ENCODE data around the gene OPHN1.

Gene OPHN1

GRCh38 chrX:68254738-68255645, 178.3 kb downstream of the OPHN1 start:
- no peak for DNase-seq (ENCODE audit: low read depth in 1 of 2, low spot score in 1 of 2)

GRCh38 chrX:68252664-68253063, 180.6 kb downstream of the OPHN1 start:
- no peak for DNase-seq (ENCODE audit: low read depth in 1 of 2, low spot score in 1 of 2)

- no peak for DNase-seq (ENCODE audit: low read depth in 1 of 2, low spot score in 1 of 2)
These were observed 183.4 kb downstream of the OPHN1 start for GRCh38 chrX:68249903-68250302.

GRCh38 chrX:68249401-68249831, 183.9 kb downstream of the OPHN1 start:
- DNase-seq (ENCODE audit: low read depth in 1 of 2, low spot score in 1 of 2), result no peak

GRCh38 chrX:68238568-68238967, 194.7 kb downstream of the OPHN1 start:
- no peak for DNase-seq (ENCODE audit: low read depth in 1 of 2, low spot score in 1 of 2)

GRCh38 chrX:68234171-68234910, 199.0 kb downstream of the OPHN1 start:
- no peak for DNase-seq (ENCODE audit: low read depth in 1 of 2, low spot score in 1 of 2)

GRCh38 chrX:68232206-68232605, 201.1 kb downstream of the OPHN1 start:
- DNase-seq (ENCODE audit: low read depth in 1 of 2, low spot score in 1 of 2), result no peak

- no peak for DNase-seq (ENCODE audit: low read depth in 1 of 2, low spot score in 1 of 2)
These were observed 224.3 kb downstream of the OPHN1 start for GRCh38 chrX:68209008-68209407.

GRCh38 chrX:68204521-68205038, 228.7 kb downstream of the OPHN1 start:
- no peak for DNase-seq (ENCODE audit: low read depth in 1 of 2, low spot score in 1 of 2)

GRCh38 chrX:68203646-68204045, 229.6 kb downstream of the OPHN1 start:
- DNase-seq (ENCODE audit: low read depth in 1 of 2, low spot score in 1 of 2), result no peak

- no peak for DNase-seq (ENCODE audit: low read depth in 1 of 2, low spot score in 1 of 2)
These were observed 230.1 kb downstream of the OPHN1 start for GRCh38 chrX:68203211-68203610.

GRCh38 chrX:68199062-68199848, 234.0 kb downstream of the OPHN1 start:
- DNase-seq (ENCODE audit: low read depth in 1 of 2, low spot score in 1 of 2), result no peak

GRCh38 chrX:68196939-68197791, 236.1 kb downstream of the OPHN1 start:
- no peak for DNase-seq (ENCODE audit: low read depth in 1 of 2, low spot score in 1 of 2)

GRCh38 chrX:68195561-68195960, 237.7 kb downstream of the OPHN1 start:
- no peak for DNase-seq (ENCODE audit: low read depth in 1 of 2, low spot score in 1 of 2)

GRCh38 chrX:68193786-68194185, 239.5 kb downstream of the OPHN1 start:
- no peak for DNase-seq (ENCODE audit: low read depth in 1 of 2, low spot score in 1 of 2)

- DNase-seq (ENCODE audit: low read depth in 1 of 2, low spot score in 1 of 2), result no peak
These were observed 240.1 kb downstream of the OPHN1 start for GRCh38 chrX:68193234-68193633.

GRCh38 chrX:68190799-68191198, 242.5 kb downstream of the OPHN1 start:
- DNase-seq (ENCODE audit: low read depth in 1 of 2, low spot score in 1 of 2), result no peak

GRCh38 chrX:68186552-68187262, 246.6 kb downstream of the OPHN1 start:
- DNase-seq (ENCODE audit: low read depth in 1 of 2, low spot score in 1 of 2), result no peak

GRCh38 chrX:68185161-68185560, 248.1 kb downstream of the OPHN1 start:
- no peak for DNase-seq (ENCODE audit: low read depth in 1 of 2, low spot score in 1 of 2)
